Measurements from ENCODE around the gene SYT1.

Gene SYT1

DNA sequence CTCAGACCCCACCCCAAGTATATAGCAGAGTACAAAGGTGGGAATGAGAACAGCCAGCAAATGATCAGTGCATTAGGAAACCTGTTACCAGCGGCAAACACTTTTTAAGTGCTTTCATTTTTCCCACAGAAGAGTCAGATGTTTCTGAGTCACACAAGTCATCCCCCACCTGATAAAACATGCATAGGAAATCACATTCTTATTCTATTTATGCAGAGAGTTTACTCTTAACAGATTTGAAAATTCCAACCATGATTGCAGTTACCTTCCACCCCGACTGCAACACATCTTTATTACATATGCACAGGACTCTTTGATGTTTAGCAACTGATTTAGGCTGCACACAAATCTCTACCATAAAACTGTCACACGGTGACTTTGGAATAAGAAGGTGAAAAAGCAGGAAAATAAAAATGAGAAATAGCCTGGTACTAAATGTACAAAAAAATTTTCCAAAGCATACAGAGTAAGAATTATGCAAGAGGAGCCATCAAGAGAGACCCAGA, 589.8 kb downstream of the SYT1 start:
- no peak for FAIRE-seq

GRCh38 chr12:79455286-79455685, 590.7 kb downstream of the SYT1 start:
- no peak for FAIRE-seq

GRCh38 chr12:79482323-79482722, 617.7 kb downstream of the SYT1 start:
- no peak for FAIRE-seq

- FAIRE-seq, result no peak
These were observed 618.3 kb downstream of the SYT1 start for GRCh38 chr12:79482921-79483320.

DNA sequence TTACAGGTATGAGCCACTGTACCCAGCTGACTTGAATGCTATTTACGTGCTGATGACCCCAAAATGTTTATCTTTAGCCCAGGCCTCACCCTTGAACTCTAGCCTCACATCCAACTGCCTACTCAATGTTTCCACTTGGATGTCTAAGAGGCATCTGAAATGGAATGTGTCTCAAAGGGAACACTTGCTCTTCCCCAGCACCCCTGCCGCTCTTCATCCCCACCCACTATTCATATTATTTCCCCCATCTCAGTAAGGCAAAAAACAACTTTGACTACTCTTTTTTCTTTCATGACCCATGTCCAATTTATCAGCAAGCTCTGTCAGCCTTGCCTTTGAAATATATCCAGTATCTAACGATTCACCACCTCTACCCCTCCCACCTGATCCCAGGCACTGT, 621.6 kb downstream of the SYT1 start:
- no peak for FAIRE-seq

DNA sequence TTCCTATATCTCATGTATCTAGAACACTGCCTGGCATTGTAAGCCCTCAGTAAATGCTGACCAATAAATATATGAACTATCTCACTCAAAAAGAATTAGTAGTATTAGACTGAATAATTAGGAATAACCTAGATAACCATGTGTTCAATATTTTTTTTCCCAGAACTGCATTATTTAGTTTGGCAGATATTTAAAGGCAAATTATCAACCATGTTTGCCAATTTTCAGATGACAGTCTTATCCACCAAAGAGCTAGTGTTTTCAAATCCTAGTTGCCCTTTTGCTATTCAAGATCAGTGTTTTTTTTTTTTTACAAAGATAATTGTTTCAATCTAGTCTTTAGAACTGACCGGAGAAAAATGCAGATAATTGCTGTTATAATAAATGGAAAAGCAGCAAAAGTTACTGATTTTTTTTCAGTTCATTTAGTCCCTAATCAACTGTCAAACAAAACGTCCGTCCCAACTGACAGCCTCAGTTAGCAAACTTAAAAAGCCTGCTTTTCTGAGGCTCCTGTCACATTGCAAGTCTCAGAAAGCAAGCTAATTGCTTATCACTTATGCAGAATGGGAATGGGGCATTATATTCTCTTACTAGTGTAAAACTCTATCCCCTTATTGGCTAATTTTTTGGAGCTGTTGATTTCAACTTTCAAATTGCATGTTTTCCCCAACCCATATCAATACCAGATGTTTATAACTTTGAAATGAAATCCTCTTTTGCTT, 623.0 kb downstream of the SYT1 start:
- no peak for FAIRE-seq

Data from colon (tissue), 2 donors.